ENCODE measurements around the gene C2orf78. TPM values are rescaled to one million over a fixed set of nuclear protein-coding genes. Genes with fewer than 3 reads are reported as not detected.

The C2orf78 gene
- total RNA-seq (2022; extraction: Qiagen RNA extraction; ENCODE audit: low read depth) = not detected in 5 replicates

GRCh38 chr2:73783883-73784282 is at the start of gene C2orf78:
TSS of gene C2orf78 (plus strand) at chr2:73784183. CDS start at chr2:73784310, 127 bp downstream.

DNA sequence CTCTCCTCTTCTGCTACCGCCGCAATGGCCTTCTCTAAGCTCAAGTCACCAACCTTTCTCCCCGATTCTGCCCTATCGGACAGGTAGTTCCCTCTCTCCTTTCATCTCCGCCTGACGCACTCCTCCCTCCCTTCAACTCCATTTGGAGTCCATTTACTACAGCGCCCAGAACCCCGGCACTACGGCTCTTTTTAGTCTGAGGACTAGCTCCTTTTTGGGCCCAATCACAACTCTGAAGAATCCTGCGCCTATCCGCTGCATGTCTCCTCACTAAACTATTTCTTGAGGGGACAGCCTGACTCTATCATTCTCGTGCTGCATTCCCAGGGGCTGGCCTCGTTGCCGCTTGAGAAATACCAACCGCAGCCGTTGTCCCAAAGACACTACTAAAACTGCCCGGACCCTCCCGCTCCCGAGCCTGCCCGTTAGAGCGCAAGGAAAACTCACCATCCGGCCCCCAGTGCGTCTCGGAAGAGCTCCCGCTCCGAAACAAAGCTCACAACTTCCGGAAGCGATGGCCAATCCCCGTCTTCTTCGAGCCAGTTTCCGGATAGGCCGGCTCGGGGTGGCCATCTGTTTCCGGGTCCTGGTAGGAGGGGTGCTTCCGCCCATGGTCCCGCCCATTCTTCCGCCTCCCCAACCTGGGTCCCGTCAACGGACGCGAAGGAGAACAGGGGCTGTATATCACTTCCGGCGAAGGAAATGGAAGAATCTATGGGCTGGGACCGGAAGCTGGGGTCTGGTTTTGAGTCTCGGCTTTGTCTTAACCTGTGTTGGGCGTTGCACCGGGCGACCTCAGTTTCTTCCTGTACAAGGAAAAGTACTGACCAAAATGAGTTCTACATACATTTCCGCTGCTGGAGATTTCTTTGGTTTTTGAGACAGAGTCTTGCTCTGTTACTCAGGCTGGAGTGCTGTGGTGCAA is 46.9 kb upstream of the C2orf78 start, which contains the start of gene TPRKB:
TPRKB (minus strand) TSS at position 491 of the 925 bp plus-strand sequence. CDS start 2,776 bp downstream, outside the sequence.

DNA sequence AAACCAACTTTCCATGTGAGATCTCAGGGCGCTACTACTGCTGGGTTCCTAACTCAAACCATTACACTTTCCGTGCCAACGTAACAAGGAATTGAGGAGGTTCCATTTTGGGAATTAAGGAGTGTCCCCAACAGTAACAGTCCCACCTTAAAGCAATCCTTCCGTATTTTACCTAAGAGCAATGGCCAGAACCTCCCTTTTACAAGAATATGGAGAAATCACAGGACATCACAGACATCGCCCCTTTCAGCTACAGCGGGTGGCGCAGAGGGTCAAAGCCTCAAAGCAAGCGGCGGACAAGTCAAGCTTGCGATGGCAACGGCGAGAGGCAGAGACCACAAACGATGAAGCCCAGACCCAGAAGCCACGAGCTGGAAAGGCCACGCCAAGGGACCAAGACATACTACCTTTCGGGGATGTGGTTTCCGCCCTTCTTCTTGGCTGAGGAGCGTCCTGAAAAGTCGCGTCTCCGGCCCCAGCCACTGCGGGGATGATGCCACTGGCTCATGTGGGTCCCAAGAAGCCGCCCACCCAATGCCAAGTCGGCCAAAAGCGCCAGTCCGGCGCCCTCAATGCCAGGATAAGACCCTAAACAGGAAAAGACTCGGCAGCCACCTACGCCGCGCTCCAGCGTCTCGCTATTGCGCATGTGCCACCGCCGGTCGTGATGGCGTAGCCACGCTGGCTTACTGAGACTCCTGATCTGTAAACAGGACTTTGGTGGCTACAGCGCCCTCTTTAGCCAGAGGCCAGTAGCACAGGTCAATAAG is 4.3 kb upstream of the C2orf78 start, which contains the start of gene DUSP11:
DUSP11 (minus strand) TSS at position 637 of the 770 bp plus-strand sequence; CDS start at position 508, 129 bp downstream.

DNA sequence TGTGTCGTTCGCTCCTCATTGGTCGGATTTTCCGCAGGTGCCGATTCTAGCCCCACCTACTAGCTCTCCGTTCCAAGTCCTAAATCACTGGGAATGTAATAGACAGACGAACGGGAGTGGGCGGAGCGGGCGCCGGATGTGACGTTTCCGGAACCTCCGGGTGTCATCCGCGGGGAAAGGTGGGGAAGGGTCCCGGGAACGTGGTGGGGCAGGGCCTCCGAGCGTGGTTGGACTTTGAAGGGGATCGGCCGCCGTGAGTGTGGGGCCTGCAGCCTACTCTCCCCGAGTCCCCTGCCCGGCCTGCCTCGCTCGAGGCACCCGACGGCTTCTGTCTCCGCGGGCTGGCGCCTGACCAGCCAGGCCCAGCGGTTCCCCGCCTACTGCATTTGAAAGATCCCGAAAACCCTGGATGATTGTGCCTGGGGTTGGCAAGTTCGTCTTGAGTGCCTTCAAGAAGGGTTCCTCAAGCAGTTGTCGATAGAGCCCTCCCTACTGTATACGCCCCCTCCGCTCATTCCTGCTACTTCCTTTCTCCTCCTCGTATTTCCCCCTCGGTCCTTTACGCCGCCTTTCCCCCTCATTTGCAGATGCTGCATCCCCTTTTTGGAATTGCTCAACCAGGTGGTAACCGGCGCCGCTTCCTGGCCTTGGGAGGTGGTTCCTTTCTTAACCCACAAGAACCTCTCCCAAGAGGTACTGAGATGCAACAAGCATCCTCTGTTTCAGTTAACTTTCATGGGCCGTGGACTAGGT is 45.0 kb downstream of the C2orf78 start, which contains the start of gene STAMBP:
STAMBP (plus strand) TSS at position 144 of the 753 bp plus-strand sequence. CDS start 1,896 bp downstream, outside the sequence.

Other genes starting within 250 kb of the C2orf78 start
- not detected in 5 replicates for gene NAT8, start 141.8 kb upstream of the C2orf78 start, total RNA-seq (2022; extraction: Qiagen RNA extraction; ENCODE audit: low read depth)
- 74.2 to 83.9 TPM (median 81.9 TPM) in 5 replicates for gene TPRKB, start 46.8 kb upstream of the C2orf78 start, total RNA-seq (2022; extraction: Qiagen RNA extraction; ENCODE audit: low read depth)
- gene DUSP11, start 4.1 kb upstream of the C2orf78 start, total RNA-seq (2022; extraction: Qiagen RNA extraction; ENCODE audit: low read depth) = 38.1 to 47.2 TPM (median 44.0 TPM) in 5 replicates
- 45.1 to 57.3 TPM (median 50.2 TPM) in 5 replicates for gene STAMBP, start 44.8 kb downstream of the C2orf78 start, total RNA-seq (2022; extraction: Qiagen RNA extraction; ENCODE audit: low read depth)
- 0.10 to 0.38 TPM (median 0.17 TPM) in 5 replicates for gene ACTG2, start 108.8 kb downstream of the C2orf78 start, total RNA-seq (2022; extraction: Qiagen RNA extraction; ENCODE audit: low read depth)
- gene DGUOK, start 142.7 kb downstream of the C2orf78 start, total RNA-seq (2022; extraction: Qiagen RNA extraction; ENCODE audit: low read depth) = 140 to 153 TPM (median 149 TPM) in 5 replicates
- 7.1 to 8.4 TPM (median 7.7 TPM) in 5 replicates for gene TET3, start 200.7 kb downstream of the C2orf78 start, total RNA-seq (2022; extraction: Qiagen RNA extraction; ENCODE audit: low read depth)

All from A549 treated with DMSO at 1 μM for 4 hours (cell line).